HG03457 (cell line): ENCODE measurements around the gene CCDC184.
"Not testable (repeated sequence)": the region's sequence is repeated elsewhere in the genome, so short reads cannot be mapped to it uniquely, and the experiment has no call there.

ENCODE experiments used
- ATAC-seq: cut with Tn5 transposase; IDR thresholded peaks from one replicate; pipeline ENCODE4 v1.9.1; 2021; ENCODE audit warnings: moderate number of reproducible peaks; ENCODE audit not compliant: unreplicated experiment

CCDC184 gene

GRCh38 chr12:48183091-48183875, at the start of gene CCDC184:
Gene CCDC184, plus strand, starts transcription at chr12:48183644. Its CDS starts 479 bp downstream, at chr12:48184123.
- peak; percentile 60 for ATAC-seq

- no peak for ATAC-seq
Observed at GRCh38 chr12:48135027-48135426, 48.4 kb upstream of the CCDC184 start.

- no peak for ATAC-seq
Observed at GRCh38 chr12:48142818-48143674, 40.4 kb upstream of the CCDC184 start.

GRCh38 chr12:48143898-48144297, 39.5 kb upstream of the CCDC184 start:
- no peak for ATAC-seq

GRCh38 chr12:48145981-48146380, 37.5 kb upstream of the CCDC184 start:
- no peak for ATAC-seq

- no peak for ATAC-seq
Observed at GRCh38 chr12:48151103-48151771, 32.2 kb upstream of the CCDC184 start.

- ATAC-seq = not testable (repeated sequence)
Observed at GRCh38 chr12:48155786-48156185, 27.7 kb upstream of the CCDC184 start.

- no peak for ATAC-seq
Observed at GRCh38 chr12:48156652-48157017, 26.8 kb upstream of the CCDC184 start.

GRCh38 chr12:48157018-48157888, 26.2 kb upstream of the CCDC184 start, which contains the start of gene ASB8:
Gene ASB8, minus strand, starts transcription at chr12:48157515. Its CDS starts 4,019 bp downstream, at chr12:48153496.
- peak; percentile 83 for ATAC-seq

GRCh38 chr12:48157889-48158370, 25.5 kb upstream of the CCDC184 start:
- ATAC-seq = no peak

- no peak for ATAC-seq
Observed at GRCh38 chr12:48160046-48160445, 23.4 kb upstream of the CCDC184 start.

GRCh38 chr12:48160807-48161206, 22.6 kb upstream of the CCDC184 start:
- no peak for ATAC-seq

GRCh38 chr12:48163150-48163747, 20.2 kb upstream of the CCDC184 start:
- no peak for ATAC-seq

- ATAC-seq = no peak
Observed at GRCh38 chr12:48164451-48164850, 19.0 kb upstream of the CCDC184 start.

GRCh38 chr12:48165089-48165981, 18.1 kb upstream of the CCDC184 start:
- no peak for ATAC-seq

- ATAC-seq = no peak
Observed at GRCh38 chr12:48169011-48169410, 14.4 kb upstream of the CCDC184 start.

- no peak for ATAC-seq
Observed at GRCh38 chr12:48175613-48176416, 7.6 kb upstream of the CCDC184 start.

GRCh38 chr12:48176417-48176751, 7.1 kb upstream of the CCDC184 start:
- no peak for ATAC-seq
